ENCODE results near the gene IL12RB2. TPM values are rescaled to one million over a fixed set of nuclear protein-coding genes. Genes with fewer than 3 reads are reported as not detected.
A peak's percentile ranks its signal among the peaks of the same experiment; 100 is the strongest.

Gene IL12RB2
- total RNA-seq, 4 donors from 2014 or later = 0.79 to 4.5 (median 1.6) TPM

GRCh38 chr1:67338642-67339041 lies 31.0 kb downstream of the IL12RB2 start:
- H3K27ac ChIP-seq = no peak overlapping the region
- TF ChIP-seq EP300 (IDR thresholded peaks at IDR 0.05) = no peak
- TF ChIP-seq, protein P1, sequence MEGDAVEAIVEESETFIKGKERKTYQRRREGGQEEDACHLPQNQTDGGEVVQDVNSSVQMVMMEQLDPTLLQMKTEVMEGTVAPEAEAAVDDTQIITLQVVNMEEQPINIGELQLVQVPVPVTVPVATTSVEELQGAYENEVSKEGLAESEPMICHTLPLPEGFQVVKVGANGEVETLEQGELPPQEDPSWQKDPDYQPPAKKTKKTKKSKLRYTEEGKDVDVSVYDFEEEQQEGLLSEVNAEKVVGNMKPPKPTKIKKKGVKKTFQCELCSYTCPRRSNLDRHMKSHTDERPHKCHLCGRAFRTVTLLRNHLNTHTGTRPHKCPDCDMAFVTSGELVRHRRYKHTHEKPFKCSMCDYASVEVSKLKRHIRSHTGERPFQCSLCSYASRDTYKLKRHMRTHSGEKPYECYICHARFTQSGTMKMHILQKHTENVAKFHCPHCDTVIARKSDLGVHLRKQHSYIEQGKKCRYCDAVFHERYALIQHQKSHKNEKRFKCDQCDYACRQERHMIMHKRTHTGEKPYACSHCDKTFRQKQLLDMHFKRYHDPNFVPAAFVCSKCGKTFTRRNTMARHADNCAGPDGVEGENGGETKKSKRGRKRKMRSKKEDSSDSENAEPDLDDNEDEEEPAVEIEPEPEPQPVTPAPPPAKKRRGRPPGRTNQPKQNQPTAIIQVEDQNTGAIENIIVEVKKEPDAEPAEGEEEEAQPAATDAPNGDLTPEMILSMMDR (IDR thresholded peaks at IDR 0.05) = no peak
- TF ChIP-seq POLR2A (IDR thresholded peaks at IDR 0.05) = no peak
- TF ChIP-seq POLR2AphosphoS5 (IDR thresholded peaks at IDR 0.05) = no peak
- H3K27me3 ChIP-seq = no peaks in the 10 kb centered on the region
- no peaks in the 10 kb centered on the region for H3K36me3 ChIP-seq
- DNase-seq (ENCODE audit: low spot score in 2 of 2) = no peak
- no peaks in the 10 kb centered on the region for H3K9me3 ChIP-seq
- no peak overlapping the region for H3K4me3 ChIP-seq
- peaks cover 6% of the 10 kb centered on the region for H3K4me1 ChIP-seq
- WGBS = 83% methylated on average over 3 of the region's 3 CpGs

GRCh38 chr1:67339623-67340343 lies 32.1 kb downstream of the IL12RB2 start:
- DNase-seq (ENCODE audit: low spot score in 2 of 2) = no peak
- Histone ChIP-seq H3K36me3 (no peaks in the 10 kb centered on the region), H3K27me3 (no peaks in the 10 kb centered on the region), H3K4me3 (no peak overlapping the region), H3K9me3 (no peaks in the 10 kb centered on the region), H3K27ac (peak overlapping the region; percentile 15), H3K4me1 (peaks cover 5% of the 10 kb centered on the region)
- WGBS = 12% methylated on average over 7 of the region's 7 CpGs
- TF ChIP-seq EP300 (IDR thresholded peaks at IDR 0.05) = no peak
- no peak for TF ChIP-seq POLR2AphosphoS5 (IDR thresholded peaks at IDR 0.05)
- TF ChIP-seq POLR2A (IDR thresholded peaks at IDR 0.05) = no peak
- TF ChIP-seq, protein P1 (IDR thresholded peaks at IDR 0.05) = no peak

- no peak overlapping the region for H3K27ac ChIP-seq
- no peak overlapping the region for H3K4me3 ChIP-seq
- H3K36me3 ChIP-seq = no peaks in the 10 kb centered on the region
- TF ChIP-seq POLR2A (IDR thresholded peaks at IDR 0.05) (no peak), EP300 (IDR thresholded peaks at IDR 0.05) (no peak), POLR2AphosphoS5 (IDR thresholded peaks at IDR 0.05) (no peak)
- TF ChIP-seq, protein P1 (IDR thresholded peaks at IDR 0.05) = no peak
- peaks cover 5% of the 10 kb centered on the region for H3K4me1 ChIP-seq
- DNase-seq (ENCODE audit: low spot score in 2 of 2) = no peak
- H3K27me3 ChIP-seq = no peaks in the 10 kb centered on the region
- 80% methylated on average over 5 of the region's 5 CpGs for WGBS
- H3K9me3 ChIP-seq = no peaks in the 10 kb centered on the region
These were observed 34.6 kb downstream of the IL12RB2 start for GRCh38 chr1:67342076-67342890.

GRCh38 chr1:67345556-67345955 lies 37.9 kb downstream of the IL12RB2 start:
- peaks cover 31% of the 10 kb centered on the region for H3K4me1 ChIP-seq
- DNase-seq (ENCODE audit: low spot score in 2 of 2) = no peak
- H3K4me3 ChIP-seq = no peak overlapping the region
- H3K27ac ChIP-seq = no peak overlapping the region
- H3K9me3 ChIP-seq = no peaks in the 10 kb centered on the region
- TF ChIP-seq POLR2A (IDR thresholded peaks at IDR 0.05) (no peak), POLR2AphosphoS5 (IDR thresholded peaks at IDR 0.05) (no peak), EP300 (IDR thresholded peaks at IDR 0.05) (no peak)
- TF ChIP-seq, protein P1 (IDR thresholded peaks at IDR 0.05) = no peak
- H3K36me3 ChIP-seq = no peaks in the 10 kb centered on the region
- WGBS = 35% methylated on average over 2 of the region's 2 CpGs
- H3K27me3 ChIP-seq = no peaks in the 10 kb centered on the region

DNA sequence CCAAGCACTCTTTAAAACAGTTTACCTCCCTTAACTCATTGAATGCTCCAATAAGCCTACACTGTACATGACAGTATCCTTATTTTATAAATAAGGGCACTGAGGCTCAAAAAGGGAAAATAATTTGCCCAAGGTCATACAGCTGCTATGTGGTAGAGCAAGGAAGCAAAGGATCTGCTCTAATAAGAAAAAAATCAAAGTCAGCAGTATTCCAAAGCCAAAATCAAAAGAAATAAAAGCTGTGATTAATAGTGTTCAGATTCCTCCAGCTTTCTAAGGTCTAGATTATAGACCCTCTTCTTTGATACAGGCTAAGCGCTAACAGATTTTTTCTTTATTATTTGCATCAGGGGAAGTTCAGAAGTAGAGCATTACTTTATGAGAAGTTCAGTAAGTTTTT lies 39.3 kb downstream of the IL12RB2 start:
- H3K4me3 ChIP-seq = no peak overlapping the region
- 85% methylated on average over 1 of the region's 1 CpG for WGBS
- TF ChIP-seq POLR2A (IDR thresholded peaks at IDR 0.05) (no peak), EP300 (IDR thresholded peaks at IDR 0.05) (no peak), POLR2AphosphoS5 (IDR thresholded peaks at IDR 0.05) (no peak)
- TF ChIP-seq, protein P1 (IDR thresholded peaks at IDR 0.05) = no peak
- H3K27me3 ChIP-seq = no peaks in the 10 kb centered on the region
- no peak for DNase-seq (ENCODE audit: low spot score in 2 of 2)
- H3K4me1 ChIP-seq = peaks cover 38% of the 10 kb centered on the region
- H3K27ac ChIP-seq = no peak overlapping the region
- H3K9me3 ChIP-seq = no peaks in the 10 kb centered on the region
- H3K36me3 ChIP-seq = no peaks in the 10 kb centered on the region

Data from suprapubic skin (tissue), 4 donors.